Renal pelvis (tissue), 4 donors: ENCODE results near the gene DNAJC1. TPM values are rescaled to one million over a fixed set of nuclear protein-coding genes. Genes with fewer than 3 reads are reported as not detected.
"Not testable (repeated sequence)": the region's sequence is repeated elsewhere in the genome, so short reads cannot be mapped to it uniquely, and the experiment has no call there.

ENCODE experiments used
- DNase-seq: peaks from one replicate; pipeline ENCODE4 v3.0.0-alpha.2; 2013
- polyA plus RNA-seq, 3 donors: library from polyadenylated mRNA; unstranded; fragments of 120-200 nt; gene quantifications; one replicate each; pipeline ENCODE4 v1.2.1, GENCODE V29; 2013; ENCODE audit not compliant: insufficient read length in 3 of 3

Gene DNAJC1
- polyA plus RNA-seq, 3 donors, result 26.0 to 30.0 (median 27.9) TPM

DNA sequence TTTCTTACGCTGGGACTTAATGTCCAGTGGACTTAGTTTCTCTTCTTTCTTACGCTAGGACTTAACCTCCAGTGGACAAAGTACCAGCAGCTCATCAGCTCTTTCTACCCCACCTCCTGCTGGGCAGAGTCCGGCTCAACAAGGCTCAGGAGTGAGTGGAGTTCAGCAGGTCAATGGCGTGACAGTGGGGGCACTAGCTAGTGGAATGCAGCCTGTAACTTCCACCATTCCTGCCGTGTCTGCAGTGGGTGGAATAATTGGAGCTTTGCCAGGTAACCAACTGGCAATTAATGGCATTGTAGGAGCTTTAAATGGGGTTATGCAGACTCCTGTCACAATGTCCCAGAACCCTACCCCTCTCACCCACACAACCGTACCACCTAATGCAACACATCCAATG is 269.8 kb downstream of the DNAJC1 start:
- no peak for DNase-seq

- DNase-seq, result peak; percentile 82
Observed at GRCh38 chr10:21732067-21732772, 271.3 kb downstream of the DNAJC1 start.

- no peak for DNase-seq
Observed at GRCh38 chr10:21728618-21729017, 274.9 kb downstream of the DNAJC1 start.

DNA sequence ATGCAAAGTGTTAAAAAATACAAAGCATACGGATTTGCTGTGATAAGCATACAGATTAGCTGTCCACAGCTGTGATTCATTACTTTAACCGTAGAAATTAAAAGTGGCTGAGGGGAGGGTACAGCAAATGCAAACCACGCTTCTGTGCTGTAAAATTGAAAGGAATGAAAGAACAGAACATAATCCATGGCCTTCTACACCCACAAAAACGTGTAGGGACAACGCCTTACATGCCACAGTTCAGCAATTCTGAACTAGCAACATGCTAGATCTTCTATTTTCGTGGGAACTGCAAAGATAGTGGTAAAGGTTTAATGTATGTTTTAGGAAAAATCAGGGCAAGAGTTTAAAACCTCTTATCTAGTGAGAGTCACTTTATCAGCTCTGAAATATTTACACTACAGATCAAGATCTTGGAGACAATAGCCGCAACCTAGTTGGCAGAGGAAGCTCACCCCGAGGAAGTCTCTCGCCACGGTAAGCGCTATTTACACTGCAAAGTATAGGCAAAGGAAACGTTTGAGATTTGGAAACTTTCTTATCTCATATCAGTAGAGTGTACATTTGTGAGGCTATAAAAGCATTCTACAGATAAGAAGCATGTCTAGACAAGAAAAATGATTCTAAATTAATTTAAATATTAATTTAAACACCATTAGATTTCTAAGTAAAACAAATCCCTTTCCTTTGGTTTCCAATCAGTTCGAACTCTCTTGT is 275.9 kb downstream of the DNAJC1 start:
- no peak for DNase-seq

GRCh38 chr10:21726601-21727225 is 276.8 kb downstream of the DNAJC1 start:
- DNase-seq, result no peak

GRCh38 chr10:21724687-21725367 is 278.7 kb downstream of the DNAJC1 start:
- peak; percentile 96 for DNase-seq

GRCh38 chr10:21724020-21724589 is 279.4 kb downstream of the DNAJC1 start:
- no peak for DNase-seq

GRCh38 chr10:21722209-21722608 is 281.3 kb downstream of the DNAJC1 start:
- no peak for DNase-seq

DNA sequence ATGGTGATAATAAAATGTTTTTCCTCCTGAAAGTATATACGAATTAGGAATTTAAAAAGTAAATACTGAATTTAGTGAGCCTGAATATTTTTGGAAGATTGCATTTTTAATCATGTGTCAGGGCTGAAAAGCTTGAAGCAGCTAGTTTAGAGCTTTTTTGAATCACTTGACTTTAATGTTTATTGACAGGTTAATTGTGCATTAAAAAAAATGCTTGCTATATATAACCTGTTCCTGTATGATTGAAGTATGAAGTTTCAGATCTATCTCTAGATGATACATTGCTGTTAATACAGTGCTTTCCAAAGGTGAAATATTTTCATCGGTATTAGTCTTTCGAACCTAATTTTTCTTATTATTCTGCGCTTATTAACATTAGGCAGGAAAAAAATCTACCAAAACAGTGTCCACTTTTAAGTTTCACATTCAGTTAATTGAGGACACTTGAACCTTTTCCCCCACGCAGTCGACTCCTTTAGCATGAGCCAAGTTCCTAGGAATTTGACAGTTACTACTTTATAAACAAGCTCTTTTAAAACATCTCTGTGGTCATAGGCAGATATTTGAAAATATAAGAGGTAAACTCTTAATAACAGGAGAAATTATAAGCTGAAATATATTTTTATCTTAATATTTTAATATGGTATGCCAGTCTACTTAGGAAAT is 282.4 kb downstream of the DNAJC1 start:
- DNase-seq, result no peak

DNA sequence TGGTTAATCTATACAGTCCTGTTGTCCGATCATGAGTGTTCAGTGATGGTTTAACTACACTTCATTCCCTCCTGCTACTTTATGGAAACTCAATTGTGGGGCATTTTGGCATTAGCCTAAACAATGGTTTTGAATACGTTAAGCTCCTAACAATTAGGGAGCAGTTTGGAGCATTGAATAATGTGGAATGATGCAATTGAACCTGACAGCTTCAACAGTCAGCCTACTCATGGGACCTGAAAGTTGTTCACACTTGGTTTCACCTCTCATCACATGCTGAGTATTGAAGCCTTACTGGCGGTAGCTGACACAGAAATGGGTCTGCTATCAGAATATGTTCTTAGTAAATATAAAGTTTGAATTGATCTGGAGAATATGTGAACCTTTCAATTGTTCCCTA is 283.4 kb downstream of the DNAJC1 start:
- DNase-seq, result no peak

DNA sequence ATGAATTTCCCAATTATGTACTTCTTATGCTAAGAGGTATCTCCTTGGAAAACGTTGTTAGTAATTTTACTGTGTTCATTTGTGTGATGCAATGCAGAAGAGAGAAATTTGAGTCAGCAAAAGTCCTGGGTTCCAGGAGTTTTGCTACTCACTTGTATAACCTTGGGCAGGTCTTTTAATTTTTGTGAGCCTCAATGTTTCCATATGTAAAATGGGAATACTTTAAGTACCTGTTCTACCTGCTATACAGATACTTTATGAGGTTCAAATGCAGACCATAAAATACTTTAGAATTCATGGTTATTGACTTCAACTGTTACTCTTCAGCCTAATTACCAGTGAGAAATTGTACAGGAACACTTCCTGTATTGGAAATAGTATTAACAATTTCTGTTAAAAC is 284.0 kb downstream of the DNAJC1 start:
- DNase-seq, result no peak

DNA sequence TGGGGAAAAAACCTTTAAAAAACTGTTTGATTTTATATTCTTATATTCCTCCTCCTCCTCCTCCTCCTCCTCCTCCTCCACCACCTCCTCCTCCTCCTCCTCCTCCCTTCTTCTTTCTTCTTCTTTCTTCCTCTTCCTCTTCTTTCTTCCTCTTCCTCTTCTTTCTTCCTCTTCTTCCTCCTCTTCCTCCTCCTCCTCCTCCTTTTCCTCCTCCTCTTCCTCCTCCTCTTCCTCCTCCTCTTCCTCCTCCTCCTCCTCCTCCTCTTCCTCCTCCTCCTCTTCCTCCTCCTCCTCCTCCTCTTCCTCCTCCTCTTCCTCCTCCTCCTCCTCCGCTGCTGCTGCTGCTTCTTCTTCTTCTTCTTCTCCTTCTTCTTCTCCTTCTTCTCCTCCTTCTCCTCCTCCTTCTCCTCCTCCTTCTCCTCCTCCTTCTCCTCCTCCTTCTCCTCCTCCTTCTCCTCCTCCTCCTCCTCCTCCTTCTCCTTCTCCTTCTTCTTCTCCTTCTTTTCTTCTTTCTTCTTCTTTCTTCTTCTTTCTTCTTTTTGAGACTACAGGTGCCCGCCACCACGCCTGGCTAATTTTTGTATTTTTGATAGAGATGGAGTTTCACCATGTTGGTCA is 286.0 kb downstream of the DNAJC1 start:
- DNase-seq, result not testable (repeated sequence)

DNA sequence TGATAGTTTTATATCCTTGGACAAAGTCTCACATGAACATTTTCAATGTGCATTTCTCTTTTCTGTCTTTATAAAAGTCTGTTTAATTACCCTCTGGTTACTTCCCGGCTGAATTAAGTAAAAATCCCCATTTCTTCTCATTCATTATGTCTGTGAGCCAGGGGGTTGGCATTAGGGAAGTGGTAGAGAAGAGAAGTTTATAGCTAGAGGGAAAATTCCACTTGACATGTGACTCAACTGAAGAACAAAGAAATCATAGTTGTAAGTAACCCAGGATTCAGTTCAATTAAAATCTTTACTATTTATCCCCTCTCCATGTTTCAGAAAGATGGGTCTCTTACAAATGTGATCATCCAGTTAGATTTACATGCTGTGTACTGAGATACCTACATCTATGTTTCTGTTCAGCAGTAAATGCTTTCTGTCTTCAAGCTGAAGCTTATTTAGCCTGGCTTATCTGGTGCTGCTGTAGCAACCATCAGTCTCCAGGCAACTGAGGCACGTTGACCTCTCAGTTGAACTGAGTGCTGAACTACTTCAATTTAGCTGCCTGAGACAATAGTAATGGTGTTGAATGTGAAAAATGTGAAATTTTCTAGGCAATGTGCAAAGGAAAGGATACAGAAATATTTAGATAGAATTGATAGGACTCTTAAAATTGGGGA is 287.9 kb downstream of the DNAJC1 start:
- DNase-seq, result no peak

DNA sequence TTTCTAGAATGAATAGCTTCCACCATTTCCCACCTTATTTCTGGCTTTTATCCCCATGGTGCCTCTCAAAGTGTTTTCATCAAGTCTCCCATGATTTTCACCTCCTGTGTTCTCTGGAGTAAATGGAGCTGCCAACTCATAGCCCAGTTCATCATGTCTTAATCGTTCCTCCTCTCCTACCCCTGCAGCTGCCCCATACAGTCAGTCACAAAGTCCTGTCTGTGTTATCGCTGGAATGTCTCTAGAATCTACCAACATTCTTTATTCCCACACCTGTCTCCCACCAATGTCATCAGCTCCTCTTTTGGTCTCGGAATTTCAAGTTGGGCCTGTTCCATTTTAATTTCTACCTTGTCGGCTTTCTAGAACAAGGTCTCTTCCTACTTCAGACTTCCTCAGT is 290.6 kb downstream of the DNAJC1 start:
- no peak for DNase-seq

DNA sequence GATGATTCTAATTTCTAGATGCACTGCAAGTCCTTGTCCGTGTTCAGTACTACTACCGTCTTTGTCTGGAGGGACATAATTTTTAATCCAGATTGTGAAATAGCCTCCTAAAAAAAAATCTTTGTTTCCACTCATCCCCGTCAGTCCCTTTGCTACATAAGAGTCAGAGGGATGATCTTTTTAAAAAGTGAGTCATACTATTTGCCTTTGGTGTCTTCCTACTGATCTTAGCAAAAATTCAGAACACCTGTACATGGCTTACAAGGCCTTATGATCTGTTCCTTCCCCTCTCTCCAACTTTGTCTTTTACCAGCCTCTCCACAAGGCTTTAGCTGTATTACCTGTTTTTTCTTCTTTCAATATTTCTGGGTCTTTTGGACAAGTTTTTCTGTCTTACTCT is 296.0 kb downstream of the DNAJC1 start:
- no peak for DNase-seq

Other genes starting within 250 kb of the DNAJC1 start
- gene EBLN1, start 214.3 kb upstream of the DNAJC1 start, polyA plus RNA-seq, result not detected